Lung (tissue), 12 donors: ENCODE measurements around the gene PRDM16. TPM values are rescaled to one million over a fixed set of nuclear protein-coding genes. Genes with fewer than 3 reads are reported as not detected.

ENCODE experiments used
- ATAC-seq: fragments of 200-7000 bp; cut with Tn5 transposase; one replicate; pipeline ENCODE4 v1.9.1; 2020; ENCODE audit warnings: moderate number of reproducible peaks; ENCODE audit not compliant: insufficient read depth, low FRiP score
- DNase-seq, 3 donors: peaks; one replicate each; pipeline ENCODE4 v3.0.0-alpha.2; 2013 to 2017
- H3K27ac ChIP-seq, 2 donors: one replicate each; pipeline ENCODE4 v1.5.1; 2013; ENCODE audit warnings: mild to moderate bottlenecking in 2 of 2, moderate library complexity in 2 of 2, control low read depth in 1 of 2, inconsistent platforms in 1 of 2, low read depth in 1 of 2, low read length in 1 of 2
- H3K27me3 ChIP-seq, 3 donors: one replicate each; pipeline ENCODE4 v1.5.1; 2013; ENCODE audit warnings: low read length in 2 of 3; ENCODE audit not compliant: control insufficient read depth in 3 of 3, insufficient read depth in 3 of 3
- H3K36me3 ChIP-seq, 4 donors: one replicate each; pipeline ENCODE4 v1.5.1; 2013; ENCODE audit warnings: low read length in 4 of 4, mild to moderate bottlenecking in 1 of 4, moderate library complexity in 1 of 4; ENCODE audit not compliant: control insufficient read depth in 4 of 4, insufficient read depth in 4 of 4
- H3K4me1 ChIP-seq, 5 donors: one replicate each; pipeline ENCODE4 v1.5.1; 2013; ENCODE audit warnings: low read length in 5 of 5, mild to moderate bottlenecking in 2 of 5, moderate library complexity in 1 of 5; ENCODE audit not compliant: control insufficient read depth in 5 of 5, insufficient read depth in 5 of 5
- H3K4me3 ChIP-seq: one replicate; pipeline ENCODE4 v1.5.1; 2013; ENCODE audit warnings: mild to moderate bottlenecking, control low read depth, moderate library complexity
- H3K9ac ChIP-seq, 2 donors: one replicate each; pipeline ENCODE4 v1.5.1; 2013; ENCODE audit warnings: low read length in 2 of 2, control low read depth in 1 of 2; ENCODE audit not compliant: insufficient read depth in 1 of 2
- H3K9me3 ChIP-seq, 4 donors: one replicate each; pipeline ENCODE4 v1.5.1; 2013; ENCODE audit warnings: low read length in 3 of 4, mild to moderate bottlenecking in 1 of 4, moderate library complexity in 1 of 4; ENCODE audit not compliant: control insufficient read depth in 4 of 4, insufficient read depth in 3 of 4
- CTCF ChIP-seq: IDR thresholded peaks from 2 replicates; pipeline ENCODE4 v1.5.1; 2012; ENCODE audit warnings: mild to moderate bottlenecking; ENCODE audit errors: control extremely low read depth, extremely low read depth
- WGBS, 2 donors: extraction: QIAGEN DNeasy Blood & Tissue Kit; methylation state at CpG; one replicate each; pipeline ENCODE4 v1.1.7; 2013; 5-methylcytosine and 5-hydroxymethylcytosine counted together
- polyA plus RNA-seq, 2 donors: library from polyadenylated mRNA; stranded (reverse); fragments of 200-250 nt; gene quantifications; one replicate each; pipeline ENCODE4 v1.2.1, GENCODE V29; 2013
- total RNA-seq, 2 donors: library from RNA; depleted of rRNA in 1 of 2; stranded (reverse); fragments of >200 nt in 1 of 2; gene quantifications; one replicate each; pipeline ENCODE4 v1.2.1, GENCODE V29; 2014 to 2021
- donor health status: control.
- donor health status: control.
- donor health status: Bipolar disorder and iron deficiency.
- donor health status: healthy.
- donor health status: DM: yes; HTN: yes; CAD: no.

PRDM16 gene
- total and polyA plus RNA-seq, 4 donors, result 2.4 to 36.5 (median 13.1) TPM

GRCh38 chr1:3056641-3057040 lies 12.4 kb upstream of the PRDM16 start:
- H3K36me3 ChIP-seq, result no peaks in the 10 kb centered on the region
- peaks cover 0 to under 1% (median 0%) of the 10 kb centered on the region in 5 donors for H3K4me1 ChIP-seq
- DNase-seq (no peak), ATAC-seq (no peak)
- no peak overlapping the region for H3K4me3 ChIP-seq
- WGBS, 2 donors, result 88 to 95% methylated on average over 5 of the region's 5 CpGs
- H3K27ac ChIP-seq, result no peak overlapping the region
- peaks cover 0 to 9% (median 0%) of the 10 kb centered on the region in 4 donors for H3K9me3 ChIP-seq
- no peak overlapping the region for H3K9ac ChIP-seq
- peaks cover 0 to 16% (median 10%) of the 10 kb centered on the region in 3 donors for H3K27me3 ChIP-seq
- no peak for TF ChIP-seq CTCF

GRCh38 chr1:3058263-3059030 lies 10.6 kb upstream of the PRDM16 start:
- Histone ChIP-seq H3K9ac (no peak overlapping the region), H3K27ac (no peak overlapping the region), H3K27me3 (peaks cover 0 to 21% (median 14%) of the 10 kb centered on the region in 3 donors), H3K4me1 (peaks cover 0 to 4% (median 0%) of the 10 kb centered on the region in 5 donors), H3K4me3 (no peak overlapping the region), H3K9me3 (peaks cover 0 to 7% (median 0%) of the 10 kb centered on the region in 4 donors), H3K36me3 (no peaks in the 10 kb centered on the region)
- no peak for ATAC-seq
- DNase-seq, result no peak
- WGBS, 2 donors, result 83 to 90% methylated on average over 10 of the region's 10 CpGs
- TF ChIP-seq CTCF, result no peak

- no peaks in the 10 kb centered on the region for H3K36me3 ChIP-seq
- no peak overlapping the region for H3K27ac ChIP-seq
- H3K4me3 ChIP-seq, result no peak overlapping the region
- TF ChIP-seq CTCF, result no peak
- 80 to 85% methylated on average over 9 of the region's 9 CpGs for WGBS, 2 donors
- H3K9me3 ChIP-seq, result peaks cover 0 to 5% (median 0%) of the 10 kb centered on the region in 4 donors
- H3K9ac ChIP-seq, result no peak overlapping the region
- ATAC-seq (no peak), DNase-seq (no peak)
- H3K27me3 ChIP-seq, result peaks cover 0 to 37% (median 30%) of the 10 kb centered on the region in 3 donors
- peaks cover 0 to 6% (median 0%) of the 10 kb centered on the region in 5 donors for H3K4me1 ChIP-seq
These were observed 8.9 kb upstream of the PRDM16 start for GRCh38 chr1:3060127-3060526.
